T-helper 1 cell (primary cell): Measurements from ENCODE around the gene THAP9.
"Not testable (repeated sequence)": the region's sequence is repeated elsewhere in the genome, so short reads cannot be mapped to it uniquely, and the experiment has no call there.

ENCODE experiments used
- DNase-seq, 5 donors: peaks; one replicate each; pipeline ENCODE4 v3.0.0-alpha.2; 2012 to 2020
- total RNA-seq, 4 donors: gene quantifications; one replicate each; lab custom pipeline; 2026; lab: John Stamatoyannopoulos, UW

Gene THAP9, protein sequence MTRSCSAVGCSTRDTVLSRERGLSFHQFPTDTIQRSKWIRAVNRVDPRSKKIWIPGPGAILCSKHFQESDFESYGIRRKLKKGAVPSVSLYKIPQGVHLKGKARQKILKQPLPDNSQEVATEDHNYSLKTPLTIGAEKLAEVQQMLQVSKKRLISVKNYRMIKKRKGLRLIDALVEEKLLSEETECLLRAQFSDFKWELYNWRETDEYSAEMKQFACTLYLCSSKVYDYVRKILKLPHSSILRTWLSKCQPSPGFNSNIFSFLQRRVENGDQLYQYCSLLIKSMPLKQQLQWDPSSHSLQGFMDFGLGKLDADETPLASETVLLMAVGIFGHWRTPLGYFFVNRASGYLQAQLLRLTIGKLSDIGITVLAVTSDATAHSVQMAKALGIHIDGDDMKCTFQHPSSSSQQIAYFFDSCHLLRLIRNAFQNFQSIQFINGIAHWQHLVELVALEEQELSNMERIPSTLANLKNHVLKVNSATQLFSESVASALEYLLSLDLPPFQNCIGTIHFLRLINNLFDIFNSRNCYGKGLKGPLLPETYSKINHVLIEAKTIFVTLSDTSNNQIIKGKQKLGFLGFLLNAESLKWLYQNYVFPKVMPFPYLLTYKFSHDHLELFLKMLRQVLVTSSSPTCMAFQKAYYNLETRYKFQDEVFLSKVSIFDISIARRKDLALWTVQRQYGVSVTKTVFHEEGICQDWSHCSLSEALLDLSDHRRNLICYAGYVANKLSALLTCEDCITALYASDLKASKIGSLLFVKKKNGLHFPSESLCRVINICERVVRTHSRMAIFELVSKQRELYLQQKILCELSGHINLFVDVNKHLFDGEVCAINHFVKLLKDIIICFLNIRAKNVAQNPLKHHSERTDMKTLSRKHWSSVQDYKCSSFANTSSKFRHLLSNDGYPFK
- total RNA-seq = 4.3 to 10.6 (median 5.5) reads per million in 4 donors

- peak; percentile 96 to 99 (median 97) for DNase-seq
Observed at GRCh38 chr4:82900411-82901182, at the start of gene THAP9. Gene THAP9 (plus strand): TSS chr4:82900735. CDS start chr4:82900803, 68 bp downstream.

DNA sequence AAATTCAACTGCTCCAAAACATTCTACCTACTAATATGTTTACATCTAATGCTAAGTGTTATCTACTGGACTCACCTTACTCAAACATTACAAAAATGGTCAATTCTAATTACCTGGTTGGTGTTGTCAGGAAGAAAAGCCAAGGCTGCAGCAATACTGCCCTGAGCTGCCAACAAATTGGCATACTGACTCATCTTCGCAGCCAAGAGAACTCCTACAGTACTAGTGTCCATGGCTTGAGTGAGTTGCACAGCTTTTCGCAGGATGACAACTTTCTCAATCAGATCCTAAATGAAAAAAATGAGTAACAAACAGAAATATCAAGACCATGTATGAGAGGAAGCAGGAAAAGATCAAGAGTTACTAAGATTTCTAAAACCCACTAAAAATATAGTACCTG is 49.2 kb upstream of the THAP9 start:
- DNase-seq = no peak

GRCh38 chr4:82851885-82852750 is 48.4 kb upstream of the THAP9 start:
- peak in 1 of 5 donors; percentile 57 for DNase-seq

- no peak for DNase-seq
Observed at GRCh38 chr4:82852751-82853285, 47.7 kb upstream of the THAP9 start.

- DNase-seq = not testable (repeated sequence)
Observed at GRCh38 chr4:82860487-82860886, 40.0 kb upstream of the THAP9 start.

GRCh38 chr4:82861529-82861928 is 39.0 kb upstream of the THAP9 start:
- no peak for DNase-seq

DNA sequence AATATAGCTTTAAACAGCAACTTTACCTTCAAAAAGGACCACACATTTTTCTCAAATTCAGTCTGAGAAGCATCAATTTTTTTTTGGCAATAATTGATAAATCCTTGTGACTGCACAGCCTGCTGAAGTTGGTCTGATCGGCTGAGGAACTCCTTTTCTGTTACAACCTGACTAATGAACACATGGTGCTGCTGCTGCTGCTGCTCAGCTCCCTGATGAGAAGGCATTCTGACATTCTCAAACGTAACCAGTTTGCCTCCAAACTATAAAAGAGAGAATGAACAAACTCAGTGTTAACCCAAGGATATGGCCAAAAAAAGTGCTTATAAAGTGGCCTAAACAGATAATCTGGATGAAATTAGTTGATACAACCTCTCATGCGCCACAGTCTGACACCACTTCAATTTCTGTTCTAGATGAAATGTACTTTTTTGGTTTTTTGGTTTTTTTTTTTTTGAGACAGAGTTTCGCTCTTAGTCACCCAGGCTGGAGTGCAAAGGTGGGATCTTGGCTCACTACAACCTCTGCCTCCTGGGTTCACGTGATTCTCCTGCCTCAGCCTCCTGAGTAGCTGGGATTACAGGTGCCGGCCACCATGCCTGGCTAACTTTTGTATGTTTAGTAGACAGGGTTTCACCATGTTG is 36.1 kb upstream of the THAP9 start:
- DNase-seq = peak in 1 of 5 donors; percentile 61

DNA sequence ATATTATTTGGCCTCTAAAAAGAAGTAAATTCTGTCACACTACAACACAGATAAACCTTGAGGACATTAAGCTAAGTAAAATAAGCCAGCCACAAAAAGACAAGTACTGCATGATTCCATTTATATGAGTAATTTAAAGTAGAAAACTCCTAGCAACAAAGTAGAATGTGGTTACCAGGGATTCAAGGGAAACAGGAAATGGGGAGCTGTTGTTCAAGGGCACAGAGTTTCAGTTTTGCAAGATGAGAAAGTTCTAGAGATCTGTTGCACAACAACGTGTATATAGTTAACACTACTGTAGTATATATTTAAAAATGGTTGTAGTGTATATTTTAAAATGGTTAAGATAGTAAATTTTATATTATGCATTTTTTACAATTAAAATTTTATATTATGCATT is 34.9 kb upstream of the THAP9 start:
- peak in 1 of 5 donors; percentile 81 for DNase-seq

DNA sequence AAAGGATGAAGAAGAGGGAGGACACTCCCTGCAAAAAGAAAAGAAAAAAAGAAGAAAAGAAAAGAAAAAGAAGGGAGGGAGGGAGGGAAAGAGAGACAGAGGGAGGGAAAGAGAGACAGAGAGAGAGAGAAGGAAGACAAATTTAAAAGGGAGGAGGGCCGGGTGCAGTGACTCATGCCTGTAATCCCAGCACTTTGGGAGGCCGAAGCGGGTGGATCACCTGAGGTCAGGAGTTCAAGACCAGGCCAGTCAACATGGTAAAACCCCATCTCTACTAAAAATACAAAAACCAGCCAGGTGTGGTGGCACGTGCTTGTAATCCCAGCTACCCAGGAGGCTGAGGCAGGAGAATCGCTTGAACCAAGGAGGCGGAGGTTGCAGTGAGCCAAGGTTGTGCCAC is 34.5 kb upstream of the THAP9 start:
- DNase-seq = not testable (repeated sequence)

DNA sequence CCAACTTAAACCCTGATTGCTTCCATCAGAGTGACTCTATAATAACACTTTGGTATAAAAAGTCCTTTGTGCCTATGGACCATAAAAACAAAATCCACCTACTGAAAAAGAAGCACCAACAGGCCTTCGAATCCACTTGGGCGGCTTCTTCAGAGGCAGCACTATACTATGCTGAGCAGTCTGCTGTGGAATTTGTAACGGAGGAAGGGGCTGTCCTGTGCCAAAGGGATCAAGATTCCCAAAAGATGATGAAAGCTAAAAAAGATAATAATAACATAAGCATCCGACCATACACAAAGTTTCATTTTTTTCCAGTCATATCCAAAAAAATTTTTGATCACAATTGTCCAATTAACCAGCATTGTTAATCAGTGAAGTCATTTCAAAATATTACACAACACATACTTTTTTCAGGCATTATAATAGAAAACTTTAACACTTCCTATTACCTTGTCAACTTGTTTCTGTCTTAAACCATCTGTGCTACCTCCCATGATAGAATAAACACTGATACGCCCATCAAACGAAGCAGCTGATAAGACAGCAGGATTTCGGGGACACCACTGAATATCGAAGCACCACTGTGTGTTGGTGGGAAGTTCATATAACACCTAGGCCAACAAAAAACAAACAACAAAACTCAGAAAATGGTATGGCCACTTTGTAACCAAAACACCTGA is 33.7 kb upstream of the THAP9 start:
- DNase-seq = no peak

GRCh38 chr4:82868572-82868971 is 32.0 kb upstream of the THAP9 start:
- DNase-seq = no peak

DNA sequence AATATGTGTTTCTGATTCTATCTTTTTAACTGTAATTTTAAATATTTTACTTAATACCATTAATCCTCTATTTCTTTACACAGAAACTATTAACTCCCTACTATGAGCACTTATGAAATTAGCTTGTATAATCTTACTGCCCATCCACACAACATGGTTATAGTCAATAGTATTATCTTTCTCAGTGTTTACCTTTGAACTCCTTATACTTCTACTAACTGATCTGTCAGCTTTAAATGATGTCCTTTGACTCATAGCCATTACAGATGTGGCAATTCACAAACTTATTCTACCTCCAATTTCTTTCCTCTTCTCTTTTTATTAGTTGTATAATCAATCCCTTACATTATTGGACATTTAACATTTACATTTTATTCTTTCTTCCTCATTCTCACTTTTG is 15.1 kb upstream of the THAP9 start:
- no peak for DNase-seq

DNA sequence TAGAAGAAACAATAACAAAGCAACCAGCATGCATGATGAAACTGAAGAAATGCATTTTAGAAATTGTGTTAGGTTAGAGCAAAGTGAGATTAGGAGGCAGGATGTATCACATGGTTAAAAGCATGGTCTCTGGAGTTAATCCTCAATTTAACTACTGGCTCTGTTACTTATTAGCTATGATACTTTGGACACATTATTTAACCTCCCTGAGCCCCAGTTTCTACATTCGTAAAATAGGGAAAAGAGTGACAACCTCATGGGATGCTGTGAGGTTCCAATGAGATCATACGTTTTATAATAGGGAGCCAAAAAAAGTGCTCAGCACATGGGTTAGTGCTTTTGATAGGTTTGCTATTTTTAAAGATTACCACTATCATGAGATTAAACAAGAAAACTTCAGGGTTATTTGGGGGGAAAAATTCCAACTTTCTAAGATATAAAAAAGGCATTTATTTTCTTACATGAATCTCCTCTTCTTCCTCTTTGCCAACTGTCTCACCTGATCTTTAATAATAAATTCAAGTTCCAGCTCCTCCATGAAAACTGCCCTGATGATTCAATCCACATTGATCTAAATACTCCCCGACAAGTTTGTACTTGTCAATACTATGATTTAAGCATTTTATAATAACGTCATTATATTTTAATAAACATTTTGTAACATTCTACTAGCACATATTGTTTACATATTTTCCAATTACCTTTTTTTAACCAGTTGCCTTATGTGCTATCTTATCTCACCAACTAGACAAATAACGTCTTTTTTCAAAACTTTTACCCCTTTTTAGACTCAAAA is 14.2 kb upstream of the THAP9 start:
- no peak for DNase-seq

- DNase-seq = no peak
Observed at GRCh38 chr4:82889287-82889686, 11.2 kb upstream of the THAP9 start.

GRCh38 chr4:82890528-82890900 is 10.0 kb upstream of the THAP9 start:
- DNase-seq = no peak

GRCh38 chr4:82890901-82891706 is 9.4 kb upstream of the THAP9 start, which contains the start of gene SEC31A:
Gene SEC31A (minus strand): TSS chr4:82891153. CDS start chr4:82881936, 9,217 bp downstream.
- peak; percentile 95 to 99 (median 96) for DNase-seq

DNA sequence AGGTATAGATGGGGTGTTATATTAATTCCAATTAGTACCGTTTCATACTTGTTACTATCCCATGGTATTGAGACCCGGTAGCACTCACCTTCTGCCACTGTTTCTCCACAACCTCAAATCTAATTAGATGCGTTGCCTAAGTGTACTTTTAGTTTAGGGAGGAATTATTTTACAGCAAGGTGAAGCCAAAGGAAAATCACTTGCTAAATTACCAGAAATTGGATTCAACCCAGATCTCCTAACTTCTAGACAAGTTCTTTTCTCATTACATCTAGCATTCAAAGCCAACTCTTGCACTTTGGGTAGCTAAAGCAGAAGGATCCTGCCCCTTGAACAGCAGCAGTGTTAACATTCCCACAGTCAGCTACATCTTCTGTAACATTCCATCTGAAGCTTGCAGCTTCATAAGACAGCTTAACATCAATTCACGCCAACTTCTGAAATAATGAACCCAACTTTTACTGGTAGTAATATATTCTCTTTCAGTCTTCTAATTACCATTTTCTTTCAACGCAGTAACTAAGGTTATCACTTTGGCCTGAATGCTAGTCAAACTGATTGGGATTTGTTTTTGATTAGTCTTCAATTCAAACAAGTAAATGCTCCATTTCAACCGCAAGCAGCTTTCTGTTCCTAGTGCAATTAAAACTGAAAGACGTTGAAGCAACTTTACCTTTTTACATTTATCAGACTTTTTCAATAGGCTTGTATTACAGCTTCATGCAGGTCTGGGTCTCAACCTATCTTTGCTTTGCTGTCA is 8.6 kb upstream of the THAP9 start:
- no peak for DNase-seq

DNA sequence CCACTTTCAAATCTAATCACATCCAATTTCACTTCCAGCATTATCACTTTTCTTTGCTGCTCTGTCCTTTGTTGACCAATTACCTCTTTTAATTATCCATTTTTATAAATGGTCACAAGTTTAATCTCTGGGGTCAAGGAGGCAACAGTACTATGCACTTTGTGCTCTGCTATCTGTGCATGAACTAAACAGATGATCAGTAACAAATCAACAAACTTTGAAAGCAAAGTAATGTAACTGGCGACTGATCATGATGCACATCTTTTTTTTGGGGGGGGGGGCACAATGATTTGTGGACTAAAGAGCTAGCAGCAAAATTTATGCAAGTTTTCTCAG is 8.1 kb upstream of the THAP9 start:
- DNase-seq = no peak
